ENCODE measurements around the gene ACTN4.
"Not testable (repeated sequence)": the region's sequence is repeated elsewhere in the genome, so short reads cannot be mapped to it uniquely, and the experiment has no call there.

The ACTN4 gene

GRCh38 chr19:38760805-38761517, 113.5 kb downstream of the ACTN4 start:
- not testable (repeated sequence) for H3K36me3 ChIP-seq (ENCODE audit: control insufficient read depth, insufficient read depth, low read length); DNase-seq (ENCODE audit: low read depth, low spot score); H3K27me3 ChIP-seq (ENCODE audit: control insufficient read depth, insufficient read depth, low read length); H3K4me3 ChIP-seq (ENCODE audit: low read length); H3K9me3 ChIP-seq (ENCODE audit: control insufficient read depth, insufficient read depth, low read length); H3K27ac ChIP-seq (ENCODE audit: low read length); H3K4me1 ChIP-seq (ENCODE audit: control insufficient read depth, insufficient read depth, low read length)
- WGBS (ENCODE audit: insufficient coverage, insufficient read length) = no CpG with 5 or more reads among the region's 6 CpGs

GRCh38 chr19:38761884-38762389, 114.5 kb downstream of the ACTN4 start:
- not testable (repeated sequence) for H3K9me3 ChIP-seq (ENCODE audit: control insufficient read depth, insufficient read depth, low read length); H3K27ac ChIP-seq (ENCODE audit: low read length); H3K4me3 ChIP-seq (ENCODE audit: low read length); DNase-seq (ENCODE audit: low read depth, low spot score); H3K27me3 ChIP-seq (ENCODE audit: control insufficient read depth, insufficient read depth, low read length); H3K4me1 ChIP-seq (ENCODE audit: control insufficient read depth, insufficient read depth, low read length); H3K36me3 ChIP-seq (ENCODE audit: control insufficient read depth, insufficient read depth, low read length)
- WGBS (ENCODE audit: insufficient coverage, insufficient read length) = no CpG with 5 or more reads among the region's 9 CpGs

GRCh38 chr19:38763795-38764220, 116.4 kb downstream of the ACTN4 start:
- no CpG with 5 or more reads among the region's 3 CpGs for WGBS (ENCODE audit: insufficient coverage, insufficient read length)
- no peak overlapping the region for H3K4me3 ChIP-seq (ENCODE audit: low read length)

GRCh38 chr19:38765214-38765613, 117.8 kb downstream of the ACTN4 start:
- no peak for DNase-seq (ENCODE audit: low read depth, low spot score)
- Histone ChIP-seq H3K9me3 (ENCODE audit: control insufficient read depth, insufficient read depth, low read length) (no peaks in the 10 kb centered on the region), H3K4me1 (ENCODE audit: control insufficient read depth, insufficient read depth, low read length) (no peaks in the 10 kb centered on the region; the same call in 1 of the 2 replicates), H3K27ac (ENCODE audit: low read length) (no peak overlapping the region), H3K36me3 (ENCODE audit: control insufficient read depth, insufficient read depth, low read length) (no peaks in the 10 kb centered on the region), H3K4me3 (ENCODE audit: low read length) (no peak overlapping the region), H3K27me3 (ENCODE audit: control insufficient read depth, insufficient read depth, low read length) (no peaks in the 10 kb centered on the region)
- no CpG with 5 or more reads among the region's 2 CpGs for WGBS (ENCODE audit: insufficient coverage, insufficient read length)

More at GRCh38 chr19:38763795-38764220, 116.4 kb downstream of the ACTN4 start:
- H3K36me3 ChIP-seq (ENCODE audit: control insufficient read depth, insufficient read depth, low read length) = no peaks in the 10 kb centered on the region
- no peak overlapping the region for H3K27ac ChIP-seq (ENCODE audit: low read length)
- no peaks in the 10 kb centered on the region for H3K27me3 ChIP-seq (ENCODE audit: control insufficient read depth, insufficient read depth, low read length)
- no peak for DNase-seq (ENCODE audit: low read depth, low spot score)
- H3K9me3 ChIP-seq (ENCODE audit: control insufficient read depth, insufficient read depth, low read length) = no peaks in the 10 kb centered on the region
- no peaks in the 10 kb centered on the region for H3K4me1 ChIP-seq (ENCODE audit: control insufficient read depth, insufficient read depth, low read length)

- Histone ChIP-seq H3K9me3 (ENCODE audit: control insufficient read depth, insufficient read depth, low read length) (no peaks in the 10 kb centered on the region), H3K36me3 (ENCODE audit: control insufficient read depth, insufficient read depth, low read length) (no peaks in the 10 kb centered on the region), H3K27ac (ENCODE audit: low read length) (no peak overlapping the region), H3K4me3 (ENCODE audit: low read length) (no peak overlapping the region), H3K27me3 (ENCODE audit: control insufficient read depth, insufficient read depth, low read length) (no peaks in the 10 kb centered on the region), H3K4me1 (ENCODE audit: control insufficient read depth, insufficient read depth, low read length) (no peaks in the 10 kb centered on the region; the same call in 1 of the 2 replicates)
- WGBS (ENCODE audit: insufficient coverage, insufficient read length) = no CpG with 5 or more reads among the region's 10 CpGs
- DNase-seq (ENCODE audit: low read depth, low spot score) = no peak
Observed at GRCh38 chr19:38766276-38767047, 119.0 kb downstream of the ACTN4 start.

GRCh38 chr19:38769635-38770211, 122.3 kb downstream of the ACTN4 start:
- Histone ChIP-seq H3K27ac (ENCODE audit: low read length) (no peak overlapping the region), H3K36me3 (ENCODE audit: control insufficient read depth, insufficient read depth, low read length) (no peaks in the 10 kb centered on the region), H3K4me1 (ENCODE audit: control insufficient read depth, insufficient read depth, low read length) (no peaks in the 10 kb centered on the region; the same call in 1 of the 2 replicates), H3K4me3 (ENCODE audit: low read length) (no peak overlapping the region; the same call in 1 of the 2 replicates), H3K9me3 (ENCODE audit: control insufficient read depth, insufficient read depth, low read length) (no peaks in the 10 kb centered on the region), H3K27me3 (ENCODE audit: control insufficient read depth, insufficient read depth, low read length) (no peaks in the 10 kb centered on the region)
- WGBS (ENCODE audit: insufficient coverage, insufficient read length) = no CpG with 5 or more reads among the region's 42 CpGs
- DNase-seq (ENCODE audit: low read depth, low spot score) = peak; percentile 37

- H3K27me3 ChIP-seq (ENCODE audit: control insufficient read depth, insufficient read depth, low read length); H3K9me3 ChIP-seq (ENCODE audit: control insufficient read depth, insufficient read depth, low read length); H3K27ac ChIP-seq (ENCODE audit: low read length); H3K36me3 ChIP-seq (ENCODE audit: control insufficient read depth, insufficient read depth, low read length); H3K4me1 ChIP-seq (ENCODE audit: control insufficient read depth, insufficient read depth, low read length); DNase-seq (ENCODE audit: low read depth, low spot score); H3K4me3 ChIP-seq (ENCODE audit: low read length): not testable (repeated sequence)
- no CpG with 5 or more reads among the region's 58 CpGs for WGBS (ENCODE audit: insufficient coverage, insufficient read length)
Observed at GRCh38 chr19:38770228-38770948, 122.9 kb downstream of the ACTN4 start.

GRCh38 chr19:38770949-38771275, 123.5 kb downstream of the ACTN4 start:
- H3K27me3 ChIP-seq (ENCODE audit: control insufficient read depth, insufficient read depth, low read length); H3K36me3 ChIP-seq (ENCODE audit: control insufficient read depth, insufficient read depth, low read length); H3K4me3 ChIP-seq (ENCODE audit: low read length); H3K27ac ChIP-seq (ENCODE audit: low read length); H3K4me1 ChIP-seq (ENCODE audit: control insufficient read depth, insufficient read depth, low read length); DNase-seq (ENCODE audit: low read depth, low spot score); H3K9me3 ChIP-seq (ENCODE audit: control insufficient read depth, insufficient read depth, low read length): not testable (repeated sequence)
- no CpG with 5 or more reads among the region's 22 CpGs for WGBS (ENCODE audit: insufficient coverage, insufficient read length)

GRCh38 chr19:38771569-38771968, 124.1 kb downstream of the ACTN4 start:
- H3K27ac ChIP-seq (ENCODE audit: low read length); H3K4me1 ChIP-seq (ENCODE audit: control insufficient read depth, insufficient read depth, low read length); H3K9me3 ChIP-seq (ENCODE audit: control insufficient read depth, insufficient read depth, low read length); H3K27me3 ChIP-seq (ENCODE audit: control insufficient read depth, insufficient read depth, low read length); DNase-seq (ENCODE audit: low read depth, low spot score); H3K36me3 ChIP-seq (ENCODE audit: control insufficient read depth, insufficient read depth, low read length); H3K4me3 ChIP-seq (ENCODE audit: low read length): not testable (repeated sequence)
- no CpG with 5 or more reads among the region's 30 CpGs for WGBS (ENCODE audit: insufficient coverage, insufficient read length)
